ENCODE measurements around the gene TRIM26. TPM values are rescaled to one million over a fixed set of nuclear protein-coding genes. Genes with fewer than 3 reads are reported as not detected.
A peak's percentile ranks its signal among the peaks of the same experiment; 100 is the strongest.

The TRIM26 gene
- total and polyA plus RNA-seq, 2 of the 13 experiments (the other 11 are each of a cell fraction or from before 2014, with no cell fraction given): 27.1 to 38.7 TPM

DNA sequence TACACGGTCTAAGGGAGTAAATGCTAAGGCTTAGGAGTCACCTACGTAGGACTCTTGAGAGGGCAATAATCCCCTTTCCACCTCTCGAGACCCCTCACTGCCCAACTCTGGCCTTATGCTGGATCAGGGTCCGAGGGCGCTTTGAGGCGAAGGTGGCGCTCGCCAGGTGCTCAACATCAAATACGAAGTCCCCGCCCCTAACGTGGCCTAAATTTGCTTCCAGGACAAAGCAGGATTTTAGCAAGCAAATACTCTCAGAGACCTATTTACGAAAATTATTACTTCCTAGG, 406 bp upstream of the TRIM26 start (continued):
- TF ChIP-seq, protein P1, sequence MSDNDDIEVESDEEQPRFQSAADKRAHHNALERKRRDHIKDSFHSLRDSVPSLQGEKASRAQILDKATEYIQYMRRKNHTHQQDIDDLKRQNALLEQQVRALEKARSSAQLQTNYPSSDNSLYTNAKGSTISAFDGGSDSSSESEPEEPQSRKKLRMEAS (IDR thresholded peaks at IDR 0.05): no peak
- TF ChIP-seq, protein P2, sequence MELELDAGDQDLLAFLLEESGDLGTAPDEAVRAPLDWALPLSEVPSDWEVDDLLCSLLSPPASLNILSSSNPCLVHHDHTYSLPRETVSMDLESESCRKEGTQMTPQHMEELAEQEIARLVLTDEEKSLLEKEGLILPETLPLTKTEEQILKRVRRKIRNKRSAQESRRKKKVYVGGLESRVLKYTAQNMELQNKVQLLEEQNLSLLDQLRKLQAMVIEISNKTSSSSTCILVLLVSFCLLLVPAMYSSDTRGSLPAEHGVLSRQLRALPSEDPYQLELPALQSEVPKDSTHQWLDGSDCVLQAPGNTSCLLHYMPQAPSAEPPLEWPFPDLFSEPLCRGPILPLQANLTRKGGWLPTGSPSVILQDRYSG (CRISPR knock-in tag; IDR thresholded peaks at IDR 0.05): no peak
- no peak for TF ChIP-seq ZNF143 (CRISPR knock-in tag; IDR thresholded peaks at IDR 0.05)
- TF ChIP-seq SRSF1 (optimal IDR thresholded peaks at IDR 0.05; ENCODE audit: low read depth, low read length): no peak
- TF ChIP-seq YEATS2 (CRISPR knock-in tag; IDR thresholded peaks at IDR 0.05; ENCODE audit: borderline replicate concordance): no peak
- no peak for TF ChIP-seq ZNF768 (CRISPR knock-in tag; IDR thresholded peaks at IDR 0.05)
- TF ChIP-seq, protein P3, sequence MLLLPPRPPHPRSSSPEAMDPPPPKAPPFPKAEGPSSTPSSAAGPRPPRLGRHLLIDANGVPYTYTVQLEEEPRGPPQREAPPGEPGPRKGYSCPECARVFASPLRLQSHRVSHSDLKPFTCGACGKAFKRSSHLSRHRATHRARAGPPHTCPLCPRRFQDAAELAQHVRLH (CRISPR knock-in tag; IDR thresholded peaks at IDR 0.05; ENCODE audit: borderline replicate concordance, low read depth): no peak
- TF ChIP-seq THAP11 (CRISPR knock-in tag; IDR thresholded peaks at IDR 0.05): no peak
- no peak for TF ChIP-seq ZNF550 (CRISPR knock-in tag; IDR thresholded peaks at IDR 0.05; ENCODE audit: borderline replicate concordance)
- TF ChIP-seq ZNF619 (CRISPR knock-in tag; IDR thresholded peaks at IDR 0.05): no peak
- TF ChIP-seq GTF2F1 (IDR thresholded peaks at IDR 0.05; ENCODE audit: low read length): no peak
- TF ChIP-seq MED1 (CRISPR knock-in tag; IDR thresholded peaks at IDR 0.05): no peak
- TF ChIP-seq DPF2 (CRISPR knock-in tag; IDR thresholded peaks at IDR 0.05; ENCODE audit: borderline replicate concordance, low read depth): no peak
- peak; percentile 21; the same call in 1 of the 2 replicates for TF ChIP-seq ZNF703 (CRISPR knock-in tag; IDR thresholded peaks at IDR 0.05; ENCODE audit: borderline replicate concordance)
- TF ChIP-seq, protein P4, sequence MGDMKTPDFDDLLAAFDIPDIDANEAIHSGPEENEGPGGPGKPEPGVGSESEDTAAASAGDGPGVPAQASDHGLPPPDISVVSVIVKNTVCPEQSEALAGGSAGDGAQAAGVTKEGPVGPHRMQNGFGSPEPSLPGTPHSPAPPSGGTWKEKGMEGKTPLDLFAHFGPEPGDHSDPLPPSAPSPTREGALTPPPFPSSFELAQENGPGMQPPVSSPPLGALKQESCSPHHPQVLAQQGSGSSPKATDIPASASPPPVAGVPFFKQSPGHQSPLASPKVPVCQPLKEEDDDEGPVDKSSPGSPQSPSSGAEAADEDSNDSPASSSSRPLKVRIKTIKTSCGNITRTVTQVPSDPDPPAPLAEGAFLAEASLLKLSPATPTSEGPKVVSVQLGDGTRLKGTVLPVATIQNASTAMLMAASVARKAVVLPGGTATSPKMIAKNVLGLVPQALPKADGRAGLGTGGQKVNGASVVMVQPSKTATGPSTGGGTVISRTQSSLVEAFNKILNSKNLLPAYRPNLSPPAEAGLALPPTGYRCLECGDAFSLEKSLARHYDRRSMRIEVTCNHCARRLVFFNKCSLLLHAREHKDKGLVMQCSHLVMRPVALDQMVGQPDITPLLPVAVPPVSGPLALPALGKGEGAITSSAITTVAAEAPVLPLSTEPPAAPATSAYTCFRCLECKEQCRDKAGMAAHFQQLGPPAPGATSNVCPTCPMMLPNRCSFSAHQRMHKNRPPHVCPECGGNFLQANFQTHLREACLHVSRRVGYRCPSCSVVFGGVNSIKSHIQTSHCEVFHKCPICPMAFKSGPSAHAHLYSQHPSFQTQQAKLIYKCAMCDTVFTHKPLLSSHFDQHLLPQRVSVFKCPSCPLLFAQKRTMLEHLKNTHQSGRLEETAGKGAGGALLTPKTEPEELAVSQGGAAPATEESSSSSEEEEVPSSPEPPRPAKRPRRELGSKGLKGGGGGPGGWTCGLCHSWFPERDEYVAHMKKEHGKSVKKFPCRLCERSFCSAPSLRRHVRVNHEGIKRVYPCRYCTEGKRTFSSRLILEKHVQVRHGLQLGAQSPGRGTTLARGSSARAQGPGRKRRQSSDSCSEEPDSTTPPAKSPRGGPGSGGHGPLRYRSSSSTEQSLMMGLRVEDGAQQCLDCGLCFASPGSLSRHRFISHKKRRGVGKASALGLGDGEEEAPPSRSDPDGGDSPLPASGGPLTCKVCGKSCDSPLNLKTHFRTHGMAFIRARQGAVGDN (CRISPR knock-in tag; IDR thresholded peaks at IDR 0.05): peak; percentile 89
- TF ChIP-seq ZNF253 (CRISPR knock-in tag; IDR thresholded peaks at IDR 0.05; ENCODE audit: borderline replicate concordance): no peak
- no peak for TF ChIP-seq ZNF317 (CRISPR knock-in tag; IDR thresholded peaks at IDR 0.05)
- TF ChIP-seq ZNF558 (CRISPR knock-in tag; IDR thresholded peaks at IDR 0.05; ENCODE audit: borderline replicate concordance): 0 out of 2 replicates have a peak, but pooled peaks have one; percentile 28
- TF ChIP-seq PBX3 (CRISPR knock-in tag; IDR thresholded peaks at IDR 0.05; ENCODE audit: borderline replicate concordance): no peak
- TF ChIP-seq ZNF615 (CRISPR knock-in tag; IDR thresholded peaks at IDR 0.05; ENCODE audit: borderline replicate concordance): peak; percentile 66; the same call in 1 of the 2 replicates
- TF ChIP-seq MXI1 (IDR thresholded peaks at IDR 0.05; ENCODE audit: borderline replicate concordance, low read depth, low read length): no peak
- TF ChIP-seq, protein P5, sequence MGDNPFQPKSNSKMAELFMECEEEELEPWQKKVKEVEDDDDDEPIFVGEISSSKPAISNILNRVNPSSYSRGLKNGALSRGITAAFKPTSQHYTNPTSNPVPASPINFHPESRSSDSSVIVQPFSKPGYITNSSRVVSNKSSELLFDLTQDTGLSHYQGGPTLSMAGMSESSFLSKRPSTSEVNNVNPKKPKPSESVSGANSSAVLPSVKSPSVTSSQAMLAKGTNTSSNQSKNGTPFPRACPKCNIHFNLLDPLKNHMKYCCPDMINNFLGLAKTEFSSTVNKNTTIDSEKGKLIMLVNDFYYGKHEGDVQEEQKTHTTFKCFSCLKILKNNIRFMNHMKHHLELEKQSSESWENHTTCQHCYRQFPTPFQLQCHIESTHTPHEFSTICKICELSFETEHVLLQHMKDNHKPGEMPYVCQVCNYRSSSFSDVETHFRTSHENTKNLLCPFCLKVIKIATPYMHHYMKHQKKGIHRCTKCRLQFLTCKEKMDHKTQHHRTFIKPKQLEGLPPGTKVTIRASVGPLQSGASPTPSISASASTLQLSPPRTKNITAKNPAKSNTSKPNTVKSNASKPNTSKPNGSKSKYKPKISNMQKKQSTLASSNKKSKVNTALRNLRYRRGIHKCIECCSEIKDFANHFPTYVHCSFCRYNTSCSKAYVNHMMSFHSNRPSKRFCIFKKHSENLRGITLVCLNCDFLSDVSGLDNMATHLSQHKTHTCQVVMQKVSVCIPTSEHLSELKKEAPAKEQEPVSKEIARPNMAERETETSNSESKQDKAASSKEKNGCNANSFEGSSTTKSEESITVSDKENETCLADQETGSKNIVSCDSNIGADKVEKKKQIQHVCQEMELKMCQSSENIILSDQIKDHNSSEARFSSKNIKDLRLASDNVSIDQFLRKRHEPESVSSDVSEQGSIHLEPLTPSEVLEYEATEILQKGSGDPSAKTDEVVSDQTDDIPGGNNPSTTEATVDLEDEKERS (CRISPR knock-in tag; IDR thresholded peaks at IDR 0.05): no peak
